ENCODE measurements around the gene ROBO1.

The ROBO1 gene

GRCh38 chr3:79081335-79081734 lies 686.5 kb downstream of the ROBO1 start:
- DNase-seq (ENCODE audit: low read depth, low spot score) = no peak

DNA sequence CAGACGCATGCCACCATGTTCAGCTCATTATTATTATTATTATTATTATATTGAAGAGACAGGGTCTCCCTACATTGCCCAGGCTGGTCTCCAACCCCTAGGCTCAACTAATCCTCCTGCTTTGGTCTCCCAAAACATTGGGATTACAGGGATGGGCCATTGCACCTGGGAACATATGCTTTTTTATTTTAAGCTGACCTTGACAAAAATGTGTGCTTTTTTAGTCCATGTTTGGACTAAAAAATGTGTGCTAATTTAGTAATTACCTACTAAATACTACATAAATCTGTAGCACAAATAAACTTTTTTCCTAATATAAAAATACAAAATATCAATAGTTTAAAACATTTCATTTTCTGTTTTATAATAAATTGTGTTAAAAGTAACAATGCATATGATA lies 693.2 kb downstream of the ROBO1 start:
- no peak for DNase-seq (ENCODE audit: low read depth, low spot score)

- DNase-seq (ENCODE audit: low read depth, low spot score) = no peak
Observed at GRCh38 chr3:79067734-79068133, 700.1 kb downstream of the ROBO1 start.

GRCh38 chr3:79066481-79066880 lies 701.3 kb downstream of the ROBO1 start:
- no peak for DNase-seq (ENCODE audit: low read depth, low spot score)

DNA sequence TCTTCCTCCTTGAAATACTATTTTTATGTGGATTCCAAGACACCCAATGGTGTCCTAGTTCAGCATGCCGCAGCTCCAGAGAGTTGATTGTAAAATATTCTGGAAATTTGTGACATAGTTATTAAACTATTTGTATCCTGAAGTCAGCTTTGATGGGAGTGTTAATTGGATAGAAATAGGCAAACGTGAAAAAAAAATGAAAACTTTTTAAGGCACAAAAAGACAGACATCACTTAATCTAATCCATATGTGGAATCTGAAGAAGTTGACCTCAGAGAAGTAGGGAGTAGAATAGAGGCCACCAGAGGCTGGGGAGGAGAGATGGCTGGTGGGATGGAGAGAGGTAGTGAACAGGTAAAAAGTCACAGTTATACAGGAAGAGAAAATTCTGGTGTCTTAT lies 704.2 kb downstream of the ROBO1 start:
- DNase-seq (ENCODE audit: low read depth, low spot score) = no peak

- no peak for DNase-seq (ENCODE audit: low read depth, low spot score)
Observed at GRCh38 chr3:79057756-79058155, 710.0 kb downstream of the ROBO1 start.

- DNase-seq (ENCODE audit: low read depth, low spot score) = no peak
Observed at GRCh38 chr3:79056498-79056897, 711.3 kb downstream of the ROBO1 start.

DNA sequence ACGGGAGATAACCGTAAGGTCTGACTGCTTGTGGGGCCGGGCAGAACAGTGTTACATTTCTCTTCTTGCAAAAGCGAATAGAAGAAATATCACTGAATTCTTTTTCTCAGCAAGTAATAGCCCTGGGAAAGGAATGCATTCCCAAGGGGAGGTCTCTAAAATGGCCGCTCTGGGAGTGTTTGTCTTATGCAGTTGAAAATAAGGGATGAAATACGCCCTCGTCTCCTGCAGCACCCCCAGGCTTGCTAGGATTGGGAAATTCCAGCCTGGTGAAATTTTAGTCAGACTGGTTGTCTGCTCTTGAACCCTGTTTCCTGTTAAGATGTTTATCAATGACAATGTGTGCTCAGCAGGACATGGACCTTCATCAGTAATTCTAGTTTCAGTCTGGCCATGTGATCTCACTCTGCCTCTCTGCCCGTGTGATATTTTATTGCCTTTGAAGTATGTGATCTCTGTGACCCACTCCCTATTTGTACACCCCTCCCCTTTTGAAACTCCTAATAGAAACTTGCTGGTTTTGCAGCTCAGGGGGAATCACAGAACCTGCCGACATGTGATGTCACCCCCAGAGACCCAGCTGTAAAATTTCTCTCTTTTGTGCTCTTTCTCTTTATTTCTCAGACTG lies 715.6 kb downstream of the ROBO1 start:
- DNase-seq (ENCODE audit: low read depth, low spot score) = no peak

GRCh38 chr3:79047581-79047980 lies 720.2 kb downstream of the ROBO1 start:
- DNase-seq (ENCODE audit: low read depth, low spot score) = no peak

DNA sequence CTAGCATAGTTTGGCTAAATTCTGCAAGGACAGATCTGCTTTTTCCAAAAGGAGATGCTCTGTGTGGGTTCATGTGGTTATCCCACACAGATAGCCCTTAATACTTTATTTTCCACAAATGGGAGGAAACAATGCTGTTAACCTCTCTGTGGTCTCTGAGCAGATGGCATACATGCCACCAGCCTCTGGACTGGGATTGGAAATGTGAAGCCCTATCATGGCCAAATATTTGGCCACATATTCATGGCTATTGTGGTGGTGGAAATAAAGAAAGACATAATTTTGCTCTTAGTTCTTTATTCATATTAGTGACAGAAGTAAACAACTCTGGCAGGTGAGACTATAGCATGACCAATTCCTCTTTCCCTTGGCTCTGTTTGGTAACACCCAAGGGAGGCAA lies 726.2 kb downstream of the ROBO1 start:
- DNase-seq (ENCODE audit: low read depth, low spot score) = no peak

DNA sequence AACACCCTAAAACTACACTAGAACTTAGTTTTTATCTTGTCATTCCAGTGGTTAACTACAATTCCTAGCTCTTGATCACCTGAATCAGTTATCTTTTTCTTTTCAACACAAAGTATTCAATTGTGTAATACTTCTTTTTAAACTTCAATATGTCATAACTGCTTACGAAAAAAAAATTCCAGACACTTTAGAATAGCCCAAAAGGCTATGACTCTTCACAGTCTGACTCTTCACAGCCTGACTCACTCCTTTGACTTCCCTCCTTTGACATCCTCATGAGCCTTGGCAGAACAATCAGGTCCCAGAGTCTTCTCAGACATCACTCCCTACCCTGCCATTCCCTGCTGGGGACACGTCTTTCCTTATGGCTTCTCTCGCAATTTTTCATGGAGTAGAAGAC lies 727.1 kb downstream of the ROBO1 start:
- peak; percentile 39 for DNase-seq (ENCODE audit: low read depth, low spot score)

DNA sequence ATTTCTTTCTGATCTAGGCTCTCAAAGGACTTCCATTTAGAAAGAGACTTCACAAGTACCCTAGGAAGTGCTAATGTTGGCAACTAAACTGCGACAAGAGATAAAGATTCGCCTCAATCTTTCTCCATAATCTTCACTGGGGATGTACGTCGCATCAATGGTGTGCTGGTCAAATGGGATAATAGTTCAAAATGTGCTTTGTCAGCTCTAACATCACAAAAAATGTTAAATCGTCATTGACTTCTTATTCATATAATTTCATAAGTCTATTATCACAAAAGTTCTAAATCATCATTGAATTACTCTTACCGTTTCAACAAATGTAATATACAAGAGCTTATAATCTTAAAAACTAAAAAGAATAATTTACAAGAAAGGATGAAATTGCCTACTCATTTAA lies 727.7 kb downstream of the ROBO1 start:
- no peak for DNase-seq (ENCODE audit: low read depth, low spot score)

DNA sequence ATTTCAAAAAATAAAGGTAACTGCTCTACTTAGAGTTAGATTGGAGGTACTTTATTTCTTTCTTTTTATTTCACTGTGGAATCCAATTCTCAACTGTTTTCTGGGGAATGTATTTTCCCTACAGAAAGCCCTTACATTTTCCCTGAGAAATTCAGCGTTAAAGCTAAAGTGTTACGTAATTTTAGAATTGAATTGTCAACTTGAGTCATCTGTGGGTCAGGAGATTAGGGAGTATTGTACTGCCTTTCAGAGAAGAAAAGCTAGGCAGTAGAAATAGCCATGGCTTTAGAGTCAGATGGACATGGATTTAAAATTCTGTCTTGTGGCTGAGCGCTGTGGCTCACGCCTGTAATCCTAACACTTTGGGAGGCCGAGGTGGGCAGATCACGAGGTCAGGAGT lies 728.6 kb downstream of the ROBO1 start:
- no peak for DNase-seq (ENCODE audit: low read depth, low spot score)

- no peak for DNase-seq (ENCODE audit: low read depth, low spot score)
Observed at GRCh38 chr3:79038636-79039035, 729.2 kb downstream of the ROBO1 start.

GRCh38 chr3:79038057-79038456 lies 729.7 kb downstream of the ROBO1 start:
- DNase-seq (ENCODE audit: low read depth, low spot score) = no peak

GRCh38 chr3:79032686-79033318 lies 735.0 kb downstream of the ROBO1 start:
- peak; percentile 69 for DNase-seq (ENCODE audit: low read depth, low spot score)

DNA sequence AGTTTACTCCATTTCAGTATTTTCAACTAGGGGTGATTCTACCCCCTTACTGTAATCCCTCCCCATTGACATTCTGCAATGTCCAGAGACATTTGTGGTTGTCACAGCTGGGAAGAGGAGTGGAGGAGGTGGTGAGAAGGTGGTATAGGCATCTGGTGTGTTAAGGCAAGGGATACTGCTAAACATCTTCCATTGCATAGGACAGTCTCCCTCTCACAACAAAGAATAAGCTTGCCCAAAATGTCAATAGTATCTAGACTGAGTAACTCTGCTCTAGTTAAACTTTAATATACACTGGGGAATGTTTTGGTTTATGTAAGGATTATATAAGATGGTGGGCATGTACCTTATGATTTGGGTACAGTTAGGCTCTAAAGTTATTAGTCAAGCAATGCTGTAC lies 737.6 kb downstream of the ROBO1 start:
- DNase-seq (ENCODE audit: low read depth, low spot score) = no peak

DNA sequence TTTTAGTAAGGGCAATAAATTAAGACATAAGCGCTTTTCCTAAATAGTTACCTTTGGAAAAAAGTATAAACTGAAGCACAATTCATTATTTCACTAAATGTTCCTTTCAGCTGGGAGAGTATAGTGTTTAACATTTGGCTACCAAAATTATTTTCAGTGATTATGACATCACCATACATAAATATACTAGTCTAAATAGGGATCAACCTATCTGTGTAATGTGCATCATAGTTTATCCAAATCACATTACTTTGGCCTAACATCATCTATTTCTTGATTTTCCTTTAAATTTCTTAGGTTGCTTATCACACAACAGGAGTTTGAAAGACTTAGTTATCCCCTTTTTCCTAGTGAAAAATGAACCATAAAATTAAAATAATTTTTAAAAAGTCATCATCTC lies 738.9 kb downstream of the ROBO1 start:
- DNase-seq (ENCODE audit: low read depth, low spot score) = no peak

DNA sequence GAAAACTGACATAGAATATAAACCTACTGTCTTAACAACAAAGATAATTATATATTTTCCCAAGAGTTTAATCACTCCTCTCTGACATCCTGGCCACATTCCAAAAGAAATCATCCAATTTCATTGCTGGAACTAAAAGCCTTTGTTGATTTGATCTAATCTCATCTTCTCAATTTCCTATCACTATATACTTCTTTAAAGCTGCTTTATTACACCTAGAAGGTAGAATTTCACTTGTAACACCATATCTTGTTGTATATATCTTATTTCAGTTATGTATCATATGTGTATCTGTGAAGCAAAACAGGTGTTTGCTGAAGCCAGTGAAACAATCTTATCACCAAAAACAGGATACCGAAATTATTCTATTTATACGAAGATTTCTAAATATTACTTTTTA lies 740.2 kb downstream of the ROBO1 start:
- no peak for DNase-seq (ENCODE audit: low read depth, low spot score)

DNA sequence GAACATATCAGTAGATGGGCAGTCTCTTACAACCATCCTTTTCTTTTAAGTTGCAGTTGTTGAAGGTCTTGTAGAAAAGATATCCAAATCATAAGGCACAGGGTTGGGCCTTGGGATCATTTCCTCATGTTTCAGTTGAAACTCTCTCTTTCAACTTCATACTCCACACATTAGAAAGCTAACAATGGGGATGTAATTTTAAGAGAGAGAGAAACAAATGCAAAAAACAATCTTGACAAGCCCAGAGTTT lies 747.9 kb downstream of the ROBO1 start:
- no peak for DNase-seq (ENCODE audit: low read depth, low spot score)

DNA sequence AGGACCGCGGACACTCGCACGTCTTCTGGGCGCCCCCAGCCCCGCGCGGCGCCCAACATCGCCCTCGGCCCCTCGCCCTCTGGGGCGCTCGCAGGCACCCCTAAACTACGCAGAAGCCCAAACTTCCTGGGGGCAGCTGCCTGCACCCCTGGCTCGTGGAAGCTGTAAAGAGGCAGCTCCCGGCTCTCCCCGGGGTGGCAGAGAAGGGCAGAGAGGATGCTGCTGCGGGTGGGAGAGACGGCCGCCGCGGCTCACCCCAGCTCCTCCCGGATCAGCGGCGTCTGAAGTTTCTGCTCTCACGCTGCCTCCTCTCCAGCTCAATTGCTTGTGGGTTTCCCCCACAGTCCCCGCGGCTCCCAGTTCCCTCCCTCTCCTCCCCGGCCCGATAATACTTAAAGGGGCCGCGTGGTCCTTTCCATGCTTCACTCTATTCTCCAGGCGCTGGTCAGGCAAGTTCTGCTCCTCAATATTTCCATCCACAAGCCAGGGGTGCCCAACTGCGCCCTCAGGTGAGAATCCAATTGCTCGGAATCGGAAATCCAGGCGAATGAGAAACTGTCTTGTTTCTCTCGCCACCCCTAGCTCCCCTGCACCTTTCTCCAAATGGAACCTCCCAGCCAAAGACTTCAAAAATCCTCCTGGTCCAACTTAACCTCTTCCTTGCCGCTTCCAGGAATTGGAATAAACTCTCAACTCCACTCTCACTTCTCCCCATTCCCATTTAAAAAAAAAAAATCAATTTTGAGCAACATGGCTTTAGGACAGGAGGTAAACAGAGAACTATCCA lies 748.5 kb downstream of the ROBO1 start:
- DNase-seq (ENCODE audit: low read depth, low spot score) = peak; percentile 96

GRCh38 chr3:79018671-79019136 lies 749.1 kb downstream of the ROBO1 start:
- DNase-seq (ENCODE audit: low read depth, low spot score) = peak; percentile 85

- no peak for DNase-seq (ENCODE audit: low read depth, low spot score)
Observed at GRCh38 chr3:79018265-79018664, 749.5 kb downstream of the ROBO1 start.
